SH-SY5Y (cell line): ENCODE results near the gene DENND2D.

Experiments used
- GATA2 ChIP-seq: IDR thresholded peaks from 2 replicates; pipeline ENCODE4 v1.6.1; 2011; ENCODE audit warnings: mild to moderate bottlenecking, low read depth, low read length
- GATA3 ChIP-seq: IDR thresholded peaks from 2 replicates; pipeline ENCODE4 v1.6.1; 2011; ENCODE audit warnings: low read depth, mild to moderate bottlenecking, low read length, moderate library complexity

The DENND2D gene

DNA sequence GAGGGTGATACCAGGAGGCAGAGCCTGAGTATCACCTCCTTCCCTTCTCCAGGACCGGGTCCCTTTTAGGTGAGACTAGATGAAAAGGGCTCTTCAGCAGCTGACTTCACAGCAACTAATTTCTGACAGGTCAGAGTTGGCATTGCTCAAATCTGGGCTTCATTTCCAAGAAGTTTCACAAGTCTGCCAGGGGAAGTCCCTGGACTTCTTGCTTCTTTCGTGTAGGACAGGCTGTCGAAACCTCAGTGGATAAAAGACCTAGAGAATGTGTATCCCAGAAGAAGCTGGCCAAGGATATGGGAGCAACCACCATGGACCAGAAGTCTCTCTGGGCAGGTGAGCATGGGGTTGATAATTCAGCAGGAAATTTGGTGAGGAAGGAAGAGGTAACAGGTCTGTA, 27.0 kb upstream of the DENND2D start, which contains the start of gene CHI3L2:
TSS of gene CHI3L2 (plus strand) at position 280 of the 400 bp plus-strand sequence. CDS start at position 297, 17 bp downstream.
- TF ChIP-seq GATA3 (no peak), GATA2 (no peak)

DNA sequence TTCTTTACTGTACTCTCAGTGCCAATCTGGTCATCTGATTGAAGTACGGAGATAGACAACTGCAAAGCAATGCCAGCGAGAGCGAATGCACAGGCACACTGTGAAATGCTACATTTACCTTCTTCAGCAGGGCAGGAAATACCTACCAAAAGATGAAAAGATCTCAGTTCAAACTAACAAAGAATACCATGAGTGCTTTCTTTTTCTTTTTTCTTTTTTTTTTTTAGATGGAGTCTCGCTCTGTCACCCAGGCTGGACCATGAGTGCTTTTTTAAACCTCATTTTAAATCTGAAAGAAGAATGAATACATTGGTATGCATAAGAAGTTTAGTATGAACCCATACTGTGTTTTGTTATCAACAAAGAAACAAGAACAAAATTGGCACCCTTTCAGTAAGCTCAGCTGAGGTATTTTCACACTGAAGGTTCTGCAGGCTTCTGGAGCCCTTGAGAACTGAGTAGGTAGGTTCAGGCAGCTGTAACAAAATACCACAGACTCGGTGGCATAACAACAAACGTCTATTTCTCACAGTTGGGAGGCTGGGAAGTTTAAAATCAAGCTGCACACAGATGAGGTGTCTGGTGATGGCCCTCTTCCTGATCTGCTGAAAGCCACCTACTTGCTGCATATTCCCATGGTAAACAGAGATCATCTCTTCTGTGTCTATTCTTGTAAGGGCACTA, 25.4 kb upstream of the DENND2D start:
- TF ChIP-seq GATA3 (no peak), GATA2 (no peak)

DNA sequence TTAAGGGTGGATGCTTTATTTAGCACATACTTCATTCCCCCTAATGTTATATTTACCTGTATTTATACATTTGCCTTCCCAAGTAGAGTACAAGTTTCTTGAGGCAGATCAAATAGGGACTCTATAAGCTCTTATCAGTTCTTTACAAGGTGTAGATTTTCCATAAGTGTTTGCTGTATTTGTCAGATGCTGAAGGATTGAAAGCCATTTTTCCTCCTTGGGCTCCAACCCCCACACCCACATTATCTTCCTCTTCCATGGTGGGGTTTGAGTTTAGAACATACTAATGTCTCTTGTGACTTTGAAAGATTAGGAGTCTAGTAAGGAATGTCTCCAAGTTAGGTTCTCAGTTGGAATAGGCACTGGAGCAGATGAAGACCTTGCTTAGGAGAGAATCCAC, 24.6 kb upstream of the DENND2D start:
- no peak for TF ChIP-seq GATA3
- TF ChIP-seq GATA2 = no peak

DNA sequence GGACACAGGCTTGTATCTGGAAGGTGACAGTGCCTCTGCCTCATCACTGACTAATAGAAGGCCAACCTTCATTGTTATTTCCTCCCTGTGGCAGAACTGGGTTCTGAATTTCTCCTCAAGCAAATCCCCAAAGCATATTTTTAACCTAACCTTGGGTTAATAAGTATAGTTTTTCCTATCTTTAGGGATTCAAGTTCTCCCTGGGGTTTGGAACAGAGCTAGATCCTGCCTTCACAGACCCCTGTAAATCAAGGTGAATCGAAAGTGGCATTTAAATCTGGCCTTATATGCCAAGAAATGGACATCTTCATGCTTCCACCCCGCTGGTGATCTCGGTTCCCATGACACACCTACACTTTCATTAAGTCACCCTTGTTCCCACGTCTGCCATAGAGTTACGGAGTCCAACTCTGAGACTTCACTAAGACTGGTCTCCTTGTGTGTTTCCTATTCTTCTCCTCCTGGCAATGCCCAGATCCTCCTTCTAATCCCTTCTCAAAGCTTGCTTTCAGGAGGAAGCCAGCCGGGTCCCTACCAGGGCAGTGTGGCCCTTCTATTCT, 22.8 kb upstream of the DENND2D start:
- TF ChIP-seq GATA3 (no peak), GATA2 (no peak)

DNA sequence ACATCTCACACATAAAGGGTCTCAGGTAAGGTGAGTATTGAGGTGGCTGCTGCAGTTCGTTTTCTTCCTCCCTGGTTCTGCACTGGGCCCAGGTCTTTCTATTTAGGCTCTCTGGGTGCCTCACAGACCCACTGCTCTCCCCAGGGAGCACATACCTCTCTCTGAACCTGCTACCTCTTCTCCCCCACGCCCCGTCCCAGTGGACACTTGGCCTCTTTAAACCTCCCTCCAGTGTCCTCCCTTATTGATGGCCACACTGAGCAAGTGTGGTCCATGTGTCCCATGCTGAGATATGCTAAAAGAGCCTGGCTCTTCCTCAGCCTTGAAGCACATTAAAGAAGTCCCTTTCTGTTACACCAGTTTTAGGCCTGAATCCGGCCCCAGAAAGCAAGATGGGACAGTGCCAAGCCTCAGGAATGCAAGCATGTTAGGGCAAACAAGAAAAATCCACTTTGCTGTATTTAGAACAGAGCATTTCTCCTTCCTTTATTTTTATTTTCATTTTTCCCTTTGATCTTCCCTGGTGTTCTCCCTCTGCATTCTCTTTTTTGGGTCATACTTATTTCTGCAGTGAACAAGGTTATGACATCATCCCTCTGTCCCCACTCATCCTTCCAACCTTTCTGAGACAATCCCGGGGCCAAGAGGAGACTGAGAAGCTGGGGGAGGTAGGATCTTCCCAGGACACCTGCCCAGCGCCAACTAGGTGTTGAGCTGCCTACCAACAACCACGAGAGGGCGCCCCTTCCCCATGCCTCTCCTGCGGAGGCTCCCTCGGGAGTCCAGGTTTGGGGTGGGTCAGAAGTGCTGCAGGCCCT, 22.1 kb upstream of the DENND2D start:
- no peak for TF ChIP-seq GATA2

DNA sequence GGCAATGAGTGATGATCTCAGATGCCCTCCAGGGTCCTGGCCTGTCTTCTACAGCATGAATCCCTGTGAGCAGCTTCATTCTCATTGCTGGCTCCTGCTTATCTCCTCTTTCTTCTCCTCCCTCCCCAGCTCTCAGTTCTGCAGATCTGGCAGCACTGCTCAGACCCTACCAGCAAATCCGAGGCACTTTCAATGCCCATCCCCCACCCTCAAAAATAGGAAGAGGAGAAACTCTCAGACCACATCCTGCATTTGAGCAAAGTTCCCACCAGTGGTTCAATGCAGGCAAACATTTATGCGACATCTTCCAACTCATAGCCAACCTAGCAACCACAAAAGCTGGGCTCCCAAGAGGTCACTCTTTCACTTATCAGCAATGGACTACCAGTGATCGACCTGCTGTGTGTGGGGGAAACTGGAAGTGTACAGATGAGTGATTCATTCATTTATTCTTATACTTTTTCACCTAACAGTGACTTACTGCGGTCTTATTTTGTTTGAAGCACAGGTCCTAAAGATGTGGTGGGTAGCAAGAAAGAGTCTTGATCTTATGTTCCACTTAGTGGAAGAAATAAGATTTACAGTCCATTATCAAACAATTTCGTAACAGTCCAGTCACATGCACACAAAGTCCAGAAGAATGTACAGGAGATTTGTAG, 21.3 kb upstream of the DENND2D start:
- TF ChIP-seq GATA2 = no peak
- no peak for TF ChIP-seq GATA3

DNA sequence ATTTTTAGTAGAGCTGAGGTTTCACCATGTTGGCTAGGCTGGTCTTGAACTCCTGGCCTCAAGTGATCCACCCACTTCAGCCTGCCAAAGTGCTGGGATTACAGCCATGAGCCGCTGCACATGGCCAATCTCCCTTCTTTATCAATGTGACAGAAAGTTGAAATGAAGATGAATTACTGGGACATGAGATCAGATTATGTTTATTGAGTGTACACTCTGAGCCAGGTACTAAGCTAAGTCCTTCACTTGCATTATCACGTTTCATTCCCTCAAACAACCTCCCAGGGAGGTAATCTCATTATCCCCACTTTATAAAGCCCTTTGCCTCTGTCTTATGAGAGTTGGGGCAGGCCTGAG, 20.8 kb upstream of the DENND2D start:
- TF ChIP-seq GATA2 = no peak
- TF ChIP-seq GATA3 = no peak

DNA sequence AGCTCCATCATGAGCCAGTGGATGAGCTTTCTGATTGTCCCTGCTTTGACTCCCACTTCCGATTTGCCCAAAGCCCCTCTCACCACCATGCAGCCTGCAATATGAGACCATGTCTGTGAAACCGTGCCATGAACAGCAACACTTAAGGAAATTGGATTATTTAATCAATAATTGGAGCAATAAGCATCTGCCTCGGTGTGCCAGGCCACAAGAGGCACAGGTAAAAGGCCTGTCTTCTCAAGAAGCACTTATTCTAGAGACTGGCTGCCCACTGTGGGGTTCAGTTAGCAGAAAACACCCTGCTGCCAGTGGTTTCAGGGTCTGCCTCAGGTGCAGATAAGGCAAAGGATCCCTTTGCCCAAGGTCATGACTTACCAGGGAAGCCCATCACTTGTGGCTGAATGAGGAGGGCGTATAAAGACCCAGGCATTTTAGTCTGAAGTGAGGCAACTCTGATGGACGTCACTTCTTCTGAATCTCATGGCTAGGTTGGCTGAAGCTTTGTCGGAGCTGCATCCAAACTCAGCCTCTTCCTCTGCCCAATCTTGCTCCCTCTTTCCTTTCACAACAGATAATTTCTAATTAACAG, 19.9 kb upstream of the DENND2D start:
- TF ChIP-seq GATA3 (no peak), GATA2 (no peak)

DNA sequence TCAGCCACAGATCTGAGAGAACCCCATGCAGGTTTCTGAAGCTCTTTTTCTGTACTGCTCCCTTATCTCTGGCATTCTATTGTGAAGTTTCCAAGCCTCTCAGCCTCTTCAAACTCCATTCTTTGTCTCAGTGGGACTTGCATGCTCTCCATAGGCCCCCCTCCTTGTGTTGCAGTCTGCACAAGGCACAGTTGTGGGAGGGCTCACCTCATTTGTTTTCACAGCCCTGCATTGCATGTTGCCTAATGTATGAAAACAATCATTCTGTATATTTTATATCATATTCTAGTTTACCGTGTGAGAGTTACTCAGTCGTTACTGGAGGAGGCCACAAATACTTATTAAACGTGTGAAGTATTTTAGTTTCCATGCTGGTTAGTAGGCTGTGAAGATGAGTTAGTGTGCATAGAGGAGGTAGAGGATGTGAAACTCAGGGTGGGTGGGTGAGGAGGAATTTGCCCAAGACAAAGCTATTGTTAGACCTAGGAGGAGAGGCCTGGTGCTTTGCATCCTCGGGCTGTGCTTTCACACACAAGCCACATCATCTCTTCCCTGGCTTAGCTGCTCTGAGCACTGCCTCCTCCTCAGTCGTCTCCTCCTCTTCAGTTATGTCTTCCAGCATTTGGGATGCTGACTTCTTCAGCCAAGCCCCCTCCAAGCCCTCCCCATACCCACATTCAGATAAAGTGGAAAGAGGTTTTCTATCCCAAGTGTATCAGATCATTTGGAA, 19.3 kb upstream of the DENND2D start:
- TF ChIP-seq GATA2 = no peak
- no peak for TF ChIP-seq GATA3

DNA sequence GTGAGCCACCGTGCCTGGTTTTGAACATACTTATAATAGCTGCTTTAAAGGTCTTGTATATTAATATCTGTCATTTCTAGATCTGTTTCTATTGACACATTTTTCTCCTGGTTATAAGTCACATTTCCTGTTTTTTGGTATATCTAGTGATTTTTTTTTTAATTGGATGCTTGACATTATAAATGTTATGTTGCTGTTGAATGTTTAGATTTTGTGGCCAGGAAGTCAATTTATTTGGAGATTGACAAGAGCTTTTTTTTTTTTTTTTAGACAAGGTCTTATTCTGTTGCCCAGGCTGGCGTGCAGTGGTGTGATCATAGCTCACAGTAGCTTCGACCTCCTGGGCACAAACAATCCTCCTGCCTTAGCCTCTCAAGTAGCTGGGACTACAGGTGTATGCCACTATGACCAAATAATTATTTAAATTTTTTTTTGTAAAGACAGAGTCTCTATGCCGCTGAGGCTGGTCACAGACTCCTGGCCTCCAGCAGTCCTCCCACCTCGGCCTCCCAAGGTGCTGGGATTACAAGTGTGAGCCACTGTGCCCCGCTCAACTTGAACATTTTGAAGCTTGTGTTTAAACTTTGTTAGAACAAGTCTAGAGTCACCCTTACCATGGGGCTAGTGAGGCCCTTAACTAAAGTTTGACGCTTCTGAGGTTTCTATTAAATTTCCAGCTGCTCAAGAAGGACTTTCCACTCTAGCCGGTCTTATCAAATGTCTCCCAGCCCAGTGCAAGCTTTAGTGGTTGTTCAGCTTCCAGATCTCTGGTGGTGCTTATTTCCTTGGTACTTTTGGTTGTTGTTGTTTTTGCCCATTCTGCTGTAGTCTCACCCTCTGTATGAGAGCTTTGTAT, 18.5 kb upstream of the DENND2D start:
- no peak for TF ChIP-seq GATA2
- no peak for TF ChIP-seq GATA3

DNA sequence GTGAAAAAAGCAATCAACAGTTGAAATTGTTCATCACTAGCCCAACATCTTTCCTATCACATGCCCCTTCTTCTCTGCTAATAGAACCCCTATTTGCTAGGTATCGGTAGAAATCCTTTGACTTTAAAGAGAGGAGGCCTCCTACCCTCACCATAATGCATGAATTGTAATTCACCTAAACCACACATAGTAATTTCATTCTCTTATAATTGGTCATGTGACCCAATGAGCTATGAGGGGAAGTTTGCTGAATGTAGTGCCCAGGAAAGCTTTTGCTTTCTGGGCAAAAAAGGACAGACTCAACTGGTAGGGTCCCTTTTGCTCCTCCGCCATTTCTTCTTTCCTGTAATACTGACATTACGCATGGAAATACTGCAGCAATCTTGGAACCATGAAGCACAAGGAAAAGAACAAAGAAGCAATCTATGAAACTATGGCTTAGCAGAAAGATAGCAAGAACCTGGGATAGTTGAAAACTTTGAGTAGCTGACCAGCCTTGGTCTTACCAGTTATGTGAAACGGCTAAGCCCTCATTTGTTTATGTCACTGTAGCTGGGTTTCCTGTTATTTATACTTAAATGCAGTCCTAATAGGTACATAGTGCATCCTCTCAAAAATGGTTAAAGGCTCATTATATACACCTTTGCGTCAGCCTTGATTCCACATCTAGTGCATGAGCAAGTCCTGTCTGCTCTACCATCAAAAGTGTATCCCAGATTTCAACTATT, 16.9 kb upstream of the DENND2D start:
- TF ChIP-seq GATA2 (no peak), GATA3 (no peak)

DNA sequence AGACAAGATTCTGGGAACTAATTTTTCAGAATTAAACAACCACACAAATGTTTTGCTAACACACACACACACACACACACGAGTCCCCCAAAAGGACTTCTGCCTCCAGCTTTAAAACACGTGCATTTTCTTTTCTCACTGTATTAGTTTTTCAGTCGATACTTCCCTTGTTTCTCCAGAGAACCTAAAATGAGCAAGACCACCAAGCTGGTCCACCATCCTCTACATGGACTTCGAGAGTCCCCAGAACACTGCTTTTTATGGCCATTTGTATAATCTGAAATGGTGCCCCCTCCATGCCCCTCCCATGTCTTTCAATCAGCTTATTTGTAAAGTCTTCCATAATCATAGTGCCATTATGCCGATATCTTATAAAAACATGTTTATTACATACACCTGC, 16.3 kb upstream of the DENND2D start:
- TF ChIP-seq GATA3 (no peak), GATA2 (no peak)
